Measurements from ENCODE around the gene UBE2C. TPM values are rescaled to one million over a fixed set of nuclear protein-coding genes. Genes with fewer than 3 reads are reported as not detected.

UBE2C gene
- total RNA-seq, 6 experiments from 2014 or later, result 42.6 to 101 (median 91.3) TPM

DNA sequence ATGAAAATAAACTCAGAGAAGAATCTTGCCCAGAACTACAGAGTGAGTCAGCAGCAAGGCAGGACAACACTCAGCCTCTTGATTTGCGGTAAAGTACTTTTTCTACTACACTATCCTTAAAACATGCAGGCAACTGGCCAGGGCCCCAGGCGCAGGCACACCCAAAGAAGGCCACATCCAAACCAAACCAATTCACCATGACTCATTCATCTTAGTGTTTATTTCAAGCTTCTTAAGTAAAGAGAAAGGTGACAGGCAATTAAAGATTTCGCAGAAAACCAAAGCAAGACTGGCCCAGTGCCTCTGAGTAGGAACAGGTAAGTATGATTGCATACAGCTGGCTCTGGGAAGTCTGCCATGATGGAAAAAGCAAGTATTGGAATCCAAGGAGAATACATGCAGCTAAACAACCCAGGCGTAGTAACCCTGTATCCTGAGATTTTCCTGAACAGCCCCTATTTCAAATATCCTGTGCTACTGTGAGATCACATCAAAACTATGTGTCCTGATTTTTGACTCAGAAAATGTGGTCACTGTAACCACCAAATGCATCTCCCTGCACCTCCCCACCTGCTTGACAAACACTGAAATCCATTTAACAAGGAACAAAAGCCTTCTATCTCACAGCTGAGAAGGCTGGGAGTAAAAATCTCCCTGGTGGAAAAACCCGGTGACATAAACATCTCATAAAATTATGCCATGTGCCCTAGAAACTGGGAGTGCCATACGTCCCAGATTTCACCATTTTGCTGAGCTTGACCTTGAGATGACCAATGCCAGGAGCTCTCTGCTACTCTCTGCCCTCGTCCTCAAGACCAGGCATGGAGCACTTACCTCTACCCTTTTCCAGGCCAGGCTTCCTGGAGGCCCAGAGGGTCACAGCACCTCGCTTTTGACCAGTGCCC lies 33.2 kb upstream of the UBE2C start:
- peak overlapping the region; percentile 51 for H3K4me3 Mint-ChIP-seq

DNA sequence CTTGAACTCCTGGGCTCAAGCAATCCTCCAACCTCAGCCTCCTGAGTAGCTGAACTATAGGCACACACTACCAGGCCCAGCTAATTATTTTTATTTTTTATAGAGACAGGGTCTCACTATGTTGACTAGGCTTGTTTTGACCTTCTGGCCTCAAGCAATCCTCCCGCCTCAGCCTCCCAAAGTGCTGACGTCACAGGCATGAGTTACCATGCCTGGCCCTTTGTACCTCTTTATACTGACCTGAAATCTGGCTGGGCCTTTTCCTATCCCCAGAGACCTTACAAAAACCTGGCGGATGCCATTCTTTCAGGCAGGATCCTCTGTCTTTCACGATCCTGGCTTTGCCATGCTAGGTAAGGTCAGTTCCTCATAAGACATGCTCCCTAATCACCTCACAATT lies 32.3 kb upstream of the UBE2C start:
- TF ChIP-seq, protein P1, sequence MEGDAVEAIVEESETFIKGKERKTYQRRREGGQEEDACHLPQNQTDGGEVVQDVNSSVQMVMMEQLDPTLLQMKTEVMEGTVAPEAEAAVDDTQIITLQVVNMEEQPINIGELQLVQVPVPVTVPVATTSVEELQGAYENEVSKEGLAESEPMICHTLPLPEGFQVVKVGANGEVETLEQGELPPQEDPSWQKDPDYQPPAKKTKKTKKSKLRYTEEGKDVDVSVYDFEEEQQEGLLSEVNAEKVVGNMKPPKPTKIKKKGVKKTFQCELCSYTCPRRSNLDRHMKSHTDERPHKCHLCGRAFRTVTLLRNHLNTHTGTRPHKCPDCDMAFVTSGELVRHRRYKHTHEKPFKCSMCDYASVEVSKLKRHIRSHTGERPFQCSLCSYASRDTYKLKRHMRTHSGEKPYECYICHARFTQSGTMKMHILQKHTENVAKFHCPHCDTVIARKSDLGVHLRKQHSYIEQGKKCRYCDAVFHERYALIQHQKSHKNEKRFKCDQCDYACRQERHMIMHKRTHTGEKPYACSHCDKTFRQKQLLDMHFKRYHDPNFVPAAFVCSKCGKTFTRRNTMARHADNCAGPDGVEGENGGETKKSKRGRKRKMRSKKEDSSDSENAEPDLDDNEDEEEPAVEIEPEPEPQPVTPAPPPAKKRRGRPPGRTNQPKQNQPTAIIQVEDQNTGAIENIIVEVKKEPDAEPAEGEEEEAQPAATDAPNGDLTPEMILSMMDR (IDR thresholded peaks at IDR 0.05), result no peak
- peaks cover 5% of the 10 kb centered on the region for H3K27me3 Mint-ChIP-seq (ENCODE audit: insufficient read depth)
- no peak for DNase-seq
- H3K36me3 Mint-ChIP-seq (ENCODE audit: low read depth), result no peaks in the 10 kb centered on the region
- H3K4me3 Mint-ChIP-seq, result peak overlapping the region; percentile 44
- peaks cover 58% of the 10 kb centered on the region for H3K4me1 Mint-ChIP-seq (ENCODE audit: low read depth)
- peak overlapping the region; percentile 96 for H3K27ac Mint-ChIP-seq
- no peaks in the 10 kb centered on the region for H3K9me3 Mint-ChIP-seq

More for the DNA sequence above, 33.2 kb upstream of the UBE2C start:
- Mint-ChIP-seq H3K4me1 (ENCODE audit: low read depth) (peaks cover 58% of the 10 kb centered on the region), H3K27ac (peak overlapping the region; percentile 96), H3K36me3 (ENCODE audit: low read depth) (no peaks in the 10 kb centered on the region), H3K9me3 (no peaks in the 10 kb centered on the region), H3K27me3 (ENCODE audit: insufficient read depth) (peaks cover 10% of the 10 kb centered on the region)
- TF ChIP-seq, protein P1 (IDR thresholded peaks at IDR 0.05), result no peak
- DNase-seq, result peak; percentile 99

DNA sequence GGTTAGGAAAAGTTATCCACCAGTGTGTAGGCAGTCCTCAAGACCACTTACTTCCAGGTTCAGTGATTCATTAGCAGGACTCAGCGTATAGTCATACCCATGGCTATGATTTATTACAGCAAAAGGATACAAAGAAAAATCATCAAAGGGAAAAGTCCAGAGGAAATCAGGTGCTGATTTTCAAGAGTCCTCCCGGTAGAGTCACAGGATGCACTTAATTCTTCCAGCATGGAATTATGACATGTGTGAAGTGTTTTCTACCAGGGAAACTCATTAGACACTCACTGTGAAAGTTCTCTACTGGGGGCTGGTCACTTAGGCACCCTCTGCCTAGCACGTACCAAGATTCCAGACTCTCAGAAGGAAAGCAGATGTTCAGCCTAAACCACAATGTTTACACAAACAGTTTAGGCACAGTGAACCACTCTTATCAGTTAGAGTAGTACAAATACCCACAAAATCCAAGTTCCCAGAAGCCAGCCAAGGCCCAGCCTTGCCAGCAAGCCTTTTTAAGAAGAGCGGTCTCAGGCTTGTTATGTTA lies 31.0 kb upstream of the UBE2C start:
- H3K9me3 Mint-ChIP-seq, result no peaks in the 10 kb centered on the region
- peak; percentile 90 for DNase-seq
- peak overlapping the region; percentile 18 for H3K4me3 Mint-ChIP-seq
- peaks cover 2% of the 10 kb centered on the region for H3K27me3 Mint-ChIP-seq (ENCODE audit: insufficient read depth)
- H3K36me3 Mint-ChIP-seq (ENCODE audit: low read depth), result no peaks in the 10 kb centered on the region
- TF ChIP-seq, protein P1 (IDR thresholded peaks at IDR 0.05), result no peak
- peak overlapping the region; percentile 96 for H3K27ac Mint-ChIP-seq
- peaks cover 58% of the 10 kb centered on the region for H3K4me1 Mint-ChIP-seq (ENCODE audit: low read depth)

DNA sequence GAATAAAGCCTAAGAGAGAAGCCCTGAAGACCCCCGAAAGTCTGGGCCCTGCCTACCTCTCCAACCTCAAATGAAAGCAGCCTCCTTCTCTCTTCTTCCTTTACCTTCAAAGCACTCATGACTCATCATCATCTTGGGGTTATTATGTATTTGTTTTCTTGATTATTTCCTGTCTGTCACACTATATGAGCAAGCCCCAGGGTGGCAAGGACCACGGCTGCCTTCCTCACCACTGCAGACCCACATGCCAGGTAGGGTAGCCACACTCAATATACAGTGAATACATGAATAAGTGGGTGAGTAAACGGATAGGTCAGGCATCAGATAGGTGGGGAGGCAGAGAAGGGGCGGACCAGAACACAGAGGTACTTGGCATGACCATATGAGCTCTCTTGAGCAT lies 29.6 kb upstream of the UBE2C start:
- peaks cover 55% of the 10 kb centered on the region for H3K4me1 Mint-ChIP-seq (ENCODE audit: low read depth)
- DNase-seq, result no peak
- peak overlapping the region; percentile 32 for H3K27ac Mint-ChIP-seq

DNA sequence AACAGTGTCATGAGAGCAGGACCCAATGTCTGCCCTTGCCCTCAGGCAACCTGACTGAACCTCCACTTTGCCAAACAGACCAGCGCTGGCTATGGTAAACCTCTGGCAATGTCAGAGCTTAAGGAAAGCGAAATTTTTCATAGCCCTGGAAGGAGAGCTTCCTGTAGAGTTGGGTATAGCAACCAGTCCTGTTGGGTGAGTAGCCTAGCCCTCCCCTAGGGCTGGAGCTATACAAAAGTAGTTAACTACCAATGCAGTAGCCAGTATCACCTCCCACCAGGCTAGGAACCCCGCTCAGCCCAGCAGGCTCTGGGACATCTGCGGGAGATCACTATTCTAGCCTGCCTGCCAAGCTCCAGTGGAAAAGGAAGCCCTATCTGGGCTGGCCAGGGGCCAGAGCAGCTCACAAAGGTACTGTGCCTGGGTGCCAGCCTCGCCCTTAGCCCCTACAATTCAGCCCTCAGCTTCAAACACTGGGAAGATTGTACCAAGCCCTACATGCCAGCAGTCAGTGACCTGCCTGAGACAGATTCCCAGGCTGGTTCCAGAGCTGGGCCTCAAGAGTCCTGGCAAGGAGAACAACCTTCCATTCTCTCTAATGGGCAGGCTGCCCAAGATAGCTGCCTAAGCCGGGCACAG lies 28.7 kb upstream of the UBE2C start:
- H3K36me3 Mint-ChIP-seq (ENCODE audit: low read depth), result no peaks in the 10 kb centered on the region

More for the DNA sequence above, 29.6 kb upstream of the UBE2C start:
- H3K27me3 Mint-ChIP-seq (ENCODE audit: insufficient read depth), result peaks cover 4% of the 10 kb centered on the region
- H3K4me3 Mint-ChIP-seq, result peak overlapping the region; percentile 24
- no peaks in the 10 kb centered on the region for H3K9me3 Mint-ChIP-seq
- TF ChIP-seq, protein P1 (IDR thresholded peaks at IDR 0.05), result no peak
- no peaks in the 10 kb centered on the region for H3K36me3 Mint-ChIP-seq (ENCODE audit: low read depth)

More for the DNA sequence above, 28.7 kb upstream of the UBE2C start:
- Mint-ChIP-seq H3K4me3 (no peak overlapping the region), H3K27ac (no peak overlapping the region), H3K9me3 (no peaks in the 10 kb centered on the region), H3K27me3 (ENCODE audit: insufficient read depth) (peaks cover 5% of the 10 kb centered on the region), H3K4me1 (ENCODE audit: low read depth) (peaks cover 46% of the 10 kb centered on the region)
- DNase-seq, result no peak
- TF ChIP-seq, protein P1 (IDR thresholded peaks at IDR 0.05), result no peak

Measured in HFFc6 (cell line).